Ovary (tissue), 9 donors: ENCODE measurements around the gene ULBP3. TPM values are rescaled to one million over a fixed set of nuclear protein-coding genes. Genes with fewer than 3 reads are reported as not detected.
"Not testable (repeated sequence)": the region's sequence is repeated elsewhere in the genome, so short reads cannot be mapped to it uniquely, and the experiment has no call there.

ENCODE experiments used
- DNase-seq, 5 donors: peaks; one replicate each; pipeline ENCODE4 v3.0.0-alpha.2; 2019 to 2020
- H3K27ac ChIP-seq, 2 donors: fragments of 200-600 bp; one replicate each; pipeline versions ENCODE4 v1.5.1 to v1.8.0; 2019 to 2022
- H3K27me3 ChIP-seq: fragments of 200-600 bp; one replicate; pipeline ENCODE4 v1.8.0; 2022
- H3K36me3 ChIP-seq: fragments of 200-600 bp; sonication (generic); one replicate; pipeline ENCODE4 v1.5.1; 2019
- H3K4me1 ChIP-seq: one replicate; pipeline ENCODE4 v1.8.1; 2013; ENCODE audit warnings: mild to moderate bottlenecking, moderate library complexity; ENCODE audit not compliant: insufficient read depth
- H3K4me3 ChIP-seq: fragments of 200-600 bp; sonication (generic); one replicate; pipeline ENCODE4 v1.5.1; 2017
- H3K9me3 ChIP-seq, 2 donors: fragments of 200-600 bp in 1 of 2; sonication (generic) in 1 of 2; one replicate each; pipeline versions ENCODE4 v1.5.1 to v1.8.1; 2013 to 2019; ENCODE audit warnings: mild to moderate bottlenecking in 1 of 2, moderate library complexity in 1 of 2
- CTCF ChIP-seq, 3 donors: fragments of 450-650 bp in 2 of 3; fragments of 200-600 bp in 1 of 3; IDR thresholded peaks; one replicate each; pipeline versions ENCODE4 v1.5.1 to v1.8.0; 2016 to 2022; ENCODE audit warnings: antibody characterized with exemption in 3 of 3, mild to moderate bottlenecking in 1 of 3
- EP300 ChIP-seq: sonication (generic); formaldehyde crosslinking; IDR thresholded peaks from one replicate; pipeline ENCODE4 v1.6.1; 2017; ENCODE audit warnings: antibody characterized with exemption
- POLR2A ChIP-seq: fragments of 450-650 bp; IDR thresholded peaks from one replicate; pipeline ENCODE4 v1.6.1; 2017; ENCODE audit warnings: antibody characterized with exemption, mild to moderate bottlenecking, moderate library complexity
- WGBS, 3 donors: extraction: QIAGEN DNeasy Blood & Tissue Kit in 1 of 3; methylation state at CpG; one replicate each; pipeline versions ENCODE4 v1.1.5 to v1.1.7; 2013 to 2017; 5-methylcytosine and 5-hydroxymethylcytosine counted together
- intact Hi-C, 4 donors: fragments of 100-400 bp; cut with DNase I; formaldehyde crosslinking; loops; one replicate each; pipeline versions ENCODE4 v1.11.0 to v1.15.1; 2022 to 2023
- polyA plus RNA-seq, 2 donors: library from polyadenylated mRNA; stranded (reverse); fragments of 200-250 nt in 1 of 2; fragments of 350-450 nt in 1 of 2; fragmentation: Illumina TruSeq in 1 of 2; extraction: RNeasy Lipid Tissue Mini Kit (QIAGEN cat#74804) in 1 of 2; gene quantifications; one replicate each; pipeline ENCODE4 v1.2.3, GENCODE V29; 2013 to 2014
- total RNA-seq, 7 donors: library from RNA; depleted of rRNA in 2 of 7; stranded (reverse); fragments of >200 nt in 2 of 7; fragmentation: NEBNext Ultra II Directional in 3 of 7; extraction: Animal tissue kit (Norgen Biotek cat#: 25700) in 3 of 7; gene quantifications; one replicate each; pipeline versions ENCODE4 v1.1.0 to v1.2.4, GENCODE V29; 2016 to 2023
- donor health status: DM: no; HTN: no; CAD: no; lungs with moderate emphysema.
- donor health status: DM: no; HTN: no; CAD: no.
- donor health status: Bipolar disorder and iron deficiency.
- donor health status: DM: yes; HTN: yes; CAD: no.
- donor health status: DM: no; HTN: no; CAD: no.
- donor health status: DM: yes; HTN: yes; CAD: no.

The ULBP3 gene
- total and polyA plus RNA-seq, 9 donors: 0.66 to 2.5 (median 1.6) TPM; not detected in 2

DNA sequence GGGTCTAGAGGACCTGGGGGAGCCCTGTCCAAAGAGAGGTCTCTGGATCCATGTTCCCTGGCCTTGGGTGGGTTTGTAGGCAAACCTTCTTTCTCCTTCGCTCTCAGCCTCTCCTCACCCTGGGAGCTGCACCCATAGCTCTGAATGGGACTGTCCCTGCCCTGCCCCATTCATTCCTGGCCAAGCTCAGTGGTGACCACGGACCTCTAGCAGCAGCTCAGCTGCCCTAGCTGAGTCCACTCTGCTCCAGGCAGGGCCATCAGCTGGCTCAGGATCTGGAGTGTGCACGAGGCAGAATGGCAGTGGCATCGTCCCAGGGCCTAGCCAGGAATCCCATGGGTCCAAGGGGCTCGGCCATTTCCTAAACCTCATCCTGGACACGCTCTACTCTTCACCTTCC is 5.3 kb downstream of the ULBP3 start:
- peaks cover 4% of the 10 kb centered on the region for H3K4me1 ChIP-seq
- H3K4me3 ChIP-seq: no peak overlapping the region
- no peaks in the 10 kb centered on the region for H3K27me3 ChIP-seq
- H3K9me3 ChIP-seq: no peaks in the 10 kb centered on the region
- intact Hi-C loops: no loop called here
- DNase-seq: no peak
- H3K27ac ChIP-seq: no peak overlapping the region
- TF ChIP-seq EP300 (no peak), CTCF (IDR thresholded peaks at IDR 0.05) (no peak), POLR2A (no peak)
- 88 to 96% (median 95%) methylated on average over 6 of the region's 6 CpGs for WGBS, 3 donors
- no peaks in the 10 kb centered on the region for H3K36me3 ChIP-seq

DNA sequence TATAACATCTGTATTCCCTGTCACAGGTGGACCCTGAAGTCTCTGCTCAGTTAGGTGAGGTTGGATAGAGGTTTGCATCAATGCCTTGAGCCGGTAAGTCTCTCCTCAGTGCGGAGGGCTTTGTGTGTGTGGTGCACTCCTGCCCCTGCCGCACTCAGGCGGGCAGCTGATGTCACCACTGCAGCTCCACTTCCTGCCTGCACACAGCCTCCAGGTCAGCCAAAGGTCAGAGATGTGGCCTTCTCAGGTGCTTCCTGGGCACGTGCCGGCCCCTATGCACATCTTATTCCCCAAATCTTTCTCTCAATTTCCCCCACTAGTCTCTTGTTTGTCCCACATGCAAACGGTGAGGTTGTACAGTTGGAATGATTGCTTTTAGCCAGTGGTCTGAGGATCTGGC is 8.9 kb downstream of the ULBP3 start:
- H3K4me1 ChIP-seq, H3K27ac ChIP-seq, intact Hi-C loops, H3K36me3 ChIP-seq, H3K9me3 ChIP-seq, DNase-seq, H3K27me3 ChIP-seq, H3K4me3 ChIP-seq: not testable (repeated sequence)
- 85 to 87% (median 85%) methylated on average over 7 of the region's 7 CpGs for WGBS, 3 donors

DNA sequence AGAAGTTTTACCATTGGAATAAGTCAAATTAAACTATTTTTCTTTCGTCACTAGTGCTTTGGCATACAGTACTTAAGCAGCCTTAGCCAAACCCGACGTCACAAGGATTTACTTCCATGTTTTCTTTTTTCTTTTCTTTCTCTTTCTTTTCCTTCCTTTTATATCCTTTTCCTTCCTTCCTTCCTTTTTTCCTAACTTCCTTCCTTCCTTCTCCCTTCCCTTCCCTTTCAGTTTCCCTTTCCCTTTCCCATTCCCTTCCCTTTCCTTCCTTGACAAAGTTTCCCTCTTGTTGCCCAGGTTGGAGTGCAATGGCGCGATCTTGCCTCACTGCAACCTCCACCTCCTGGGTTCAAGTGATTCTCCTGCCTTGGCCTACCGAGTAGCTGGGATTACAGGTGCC is 9.9 kb downstream of the ULBP3 start:
- Histone ChIP-seq H3K36me3 (no peaks in the 10 kb centered on the region), H3K4me3 (no peak overlapping the region), H3K27ac (no peak overlapping the region), H3K27me3 (no peaks in the 10 kb centered on the region), H3K4me1 (no peaks in the 10 kb centered on the region), H3K9me3 (no peaks in the 10 kb centered on the region)
- no peak for DNase-seq
- WGBS, 3 donors: 93 to 95% (median 94%) methylated on average over 6 of the region's 6 CpGs
- no peak for TF ChIP-seq POLR2A
- intact Hi-C loops: no loop called here

DNA sequence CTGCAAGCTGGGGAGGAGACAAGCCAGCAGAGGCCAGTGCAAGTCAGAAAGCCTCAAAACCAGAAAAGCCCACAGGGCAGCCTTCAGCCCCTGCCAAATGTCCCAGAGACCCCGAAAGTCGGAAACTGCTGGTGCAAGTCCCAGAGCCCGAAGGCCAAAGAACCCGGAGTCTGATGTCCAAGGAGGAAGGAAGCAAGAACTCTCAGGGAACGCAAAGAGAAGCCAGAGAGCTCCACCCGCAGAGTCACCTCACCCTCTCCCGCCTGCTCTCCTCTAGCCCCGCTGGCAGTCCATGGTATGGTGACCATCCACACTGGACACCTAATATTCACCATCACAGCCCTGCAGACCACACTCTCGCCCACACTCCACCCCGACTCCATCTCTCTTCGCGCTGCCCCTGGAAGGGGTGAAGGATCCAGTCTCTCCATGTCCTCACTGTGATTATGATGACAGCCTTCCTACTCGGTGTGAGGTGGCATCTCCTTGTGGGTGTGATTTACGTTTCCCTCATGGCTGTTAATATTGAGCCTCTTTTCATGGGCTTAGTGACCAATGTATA is 10.6 kb downstream of the ULBP3 start:
- no peak for DNase-seq
- no peaks in the 10 kb centered on the region for H3K9me3 ChIP-seq
- H3K4me3 ChIP-seq: no peak overlapping the region
- TF ChIP-seq CTCF (IDR thresholded peaks at IDR 0.05): no peak
- no peak for TF ChIP-seq EP300
- no peak for TF ChIP-seq POLR2A
- no peaks in the 10 kb centered on the region for H3K27me3 ChIP-seq
- intact Hi-C loops: no loop called here
- H3K36me3 ChIP-seq: no peaks in the 10 kb centered on the region
- H3K27ac ChIP-seq: no peak overlapping the region
- 85 to 90% (median 87%) methylated on average over 14 of the region's 14 CpGs for WGBS, 3 donors
- H3K4me1 ChIP-seq: no peaks in the 10 kb centered on the region

- Histone ChIP-seq H3K36me3 (no peaks in the 10 kb centered on the region), H3K9me3 (no peaks in the 10 kb centered on the region), H3K4me3 (no peak overlapping the region), H3K27ac (no peak overlapping the region), H3K4me1 (no peaks in the 10 kb centered on the region), H3K27me3 (no peaks in the 10 kb centered on the region)
- TF ChIP-seq POLR2A: no peak
- no peak for TF ChIP-seq EP300
- TF ChIP-seq CTCF (IDR thresholded peaks at IDR 0.05): no peak
- intact Hi-C loops: no loop called here
- DNase-seq: no peak
- 70 to 76% (median 71%) methylated on average over 29 of the region's 29 CpGs for WGBS, 3 donors
These were observed 11.4 kb downstream of the ULBP3 start for GRCh38 chr6:150057501-150057951.
